Heart left ventricle (tissue), 13 donors: ENCODE results near the gene DSP.

Experiments
- CTCF ChIP-seq, 12 donors: fragments of 200-600 bp; sonication (generic) in 4 of 12; IDR thresholded peaks; one replicate each; pipeline versions ENCODE4 v1.5.0 to v1.8.0; 2018 to 2022; ENCODE audit warnings: antibody characterized with exemption in 12 of 12, mild to moderate bottlenecking in 5 of 12
- POLR2A ChIP-seq, 2 donors: fragments of 450-650 bp; IDR thresholded peaks; one replicate each; pipeline ENCODE4 v1.6.1; 2017; ENCODE audit warnings: antibody characterized with exemption in 2 of 2, mild to moderate bottlenecking in 2 of 2, moderate library complexity in 2 of 2
- donor health status: ischemic (EF 13 %, LVEDD 7.1; RV severe dilation, severe dysfunction).
- donor health status: DM: no; HTN: yes; CAD: no.
- donor health status: DM: no; HTN: no; CAD: no.
- donor health status: ischemic (EF 25% LVEDD 6.9; RV normal size, moderate dysfunction).
- donor health status: ischemic (EF 25% LVEDD 5.7; RV mildly dilated, moderate dysfunction).
- donor health status: ischemic (EF 35%, LVEDD 5.7; RV mildly dilated, moderate dysfunction).
- donor health status: nonischemic (EF 11% LVEDD 7.7; RV severe dilation, severe dysfunction).
- donor health status: DM: yes; HTN: yes; CAD: no.
- donor health status: PGD.
- donor health status: ischemic (EF 29% LVEDD 5.4; RV normal size, mild dysfunction).
- donor health status: nonischemic (EF 23%, LVEDD 6.1; RV moderate dilation, normal function).

DNA sequence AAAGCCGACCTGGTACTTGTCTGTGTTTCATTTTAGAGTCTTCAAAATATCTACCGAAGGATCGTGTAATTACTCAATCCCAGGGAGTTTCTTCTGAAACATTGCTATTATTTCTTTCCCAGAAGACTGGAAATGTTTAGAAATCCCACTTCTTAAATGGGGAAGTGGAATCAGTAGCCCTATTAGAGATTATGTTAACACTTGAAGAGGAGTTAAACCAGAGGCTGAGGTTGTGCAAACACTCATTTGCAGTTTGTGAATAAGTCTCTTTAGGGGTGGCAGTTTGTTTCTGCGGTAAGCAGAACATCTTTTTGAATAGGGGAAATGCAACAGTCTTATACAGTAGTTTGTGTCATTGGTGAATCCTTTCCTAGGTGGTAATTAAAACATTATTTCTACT, 21.3 kb downstream of the DSP start:
- no peak for TF ChIP-seq CTCF (IDR thresholded peaks at IDR 0.05)
- no peak for TF ChIP-seq POLR2A (IDR thresholded peaks at IDR 0.05)
